ENCODE results near the gene KCTD20.
"Not testable (repeated sequence)": the region's sequence is repeated elsewhere in the genome, so short reads cannot be mapped to it uniquely, and the experiment has no call there.

Gene KCTD20

DNA sequence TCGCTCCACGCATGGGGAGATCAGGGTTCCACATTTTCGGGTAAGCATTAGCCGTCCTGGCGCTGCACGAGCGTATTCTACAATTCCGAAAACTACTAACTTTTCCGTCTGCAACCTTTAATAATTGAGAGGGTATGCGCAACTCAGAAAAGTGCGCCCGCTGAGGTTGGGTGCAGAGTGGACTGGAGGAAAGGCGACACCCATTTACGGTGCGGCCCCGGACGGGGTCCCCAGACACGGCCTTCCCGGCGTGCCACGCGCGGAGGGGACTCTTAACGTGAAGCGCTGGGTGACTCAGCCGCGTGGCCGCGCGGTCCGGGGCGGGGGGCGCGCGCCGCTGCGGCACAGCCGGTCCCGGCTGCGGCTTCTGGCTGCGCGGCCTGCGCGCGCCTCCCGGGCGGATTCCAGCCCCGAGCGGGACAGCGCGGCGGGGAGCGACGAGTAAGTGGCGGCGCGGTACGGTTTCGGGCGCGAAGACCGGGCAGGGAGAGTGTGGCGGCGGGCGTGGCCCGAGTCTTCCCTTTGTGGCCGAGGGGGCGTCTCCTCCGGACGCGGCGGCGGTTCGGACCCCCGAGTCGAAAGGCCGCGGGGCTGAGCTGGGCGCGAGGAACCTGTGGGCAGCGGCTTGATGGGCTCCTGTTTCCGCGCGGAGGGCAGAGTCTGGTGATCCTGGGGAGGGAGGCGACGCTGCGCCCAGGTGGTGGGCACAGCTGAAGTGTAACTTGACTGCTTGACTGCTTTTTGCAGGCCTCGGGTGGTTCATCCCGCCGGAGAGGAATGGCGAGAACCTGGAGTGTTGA, at the start of gene KCTD20, which contains the start of gene PXT1:
Gene KCTD20 (plus strand): TSS at position 330 of the 800 bp plus-strand sequence. CDS start 27,098 bp downstream, outside the sequence.
Gene PXT1 (minus strand): TSS at position 184 of the 800 bp plus-strand sequence. CDS start 16,772 bp downstream, outside the sequence.
- DNase-seq = peak; percentile 87

GRCh38 chr6:36399970-36400369, 42.8 kb upstream of the KCTD20 start:
- DNase-seq = no peak

- no peak for DNase-seq
These were observed 40.3 kb upstream of the KCTD20 start for GRCh38 chr6:36402481-36402880.

- DNase-seq = no peak
These were observed 38.6 kb upstream of the KCTD20 start for GRCh38 chr6:36404164-36404563.

- DNase-seq = not testable (repeated sequence)
These were observed 33.1 kb upstream of the KCTD20 start for GRCh38 chr6:36409718-36410117.

DNA sequence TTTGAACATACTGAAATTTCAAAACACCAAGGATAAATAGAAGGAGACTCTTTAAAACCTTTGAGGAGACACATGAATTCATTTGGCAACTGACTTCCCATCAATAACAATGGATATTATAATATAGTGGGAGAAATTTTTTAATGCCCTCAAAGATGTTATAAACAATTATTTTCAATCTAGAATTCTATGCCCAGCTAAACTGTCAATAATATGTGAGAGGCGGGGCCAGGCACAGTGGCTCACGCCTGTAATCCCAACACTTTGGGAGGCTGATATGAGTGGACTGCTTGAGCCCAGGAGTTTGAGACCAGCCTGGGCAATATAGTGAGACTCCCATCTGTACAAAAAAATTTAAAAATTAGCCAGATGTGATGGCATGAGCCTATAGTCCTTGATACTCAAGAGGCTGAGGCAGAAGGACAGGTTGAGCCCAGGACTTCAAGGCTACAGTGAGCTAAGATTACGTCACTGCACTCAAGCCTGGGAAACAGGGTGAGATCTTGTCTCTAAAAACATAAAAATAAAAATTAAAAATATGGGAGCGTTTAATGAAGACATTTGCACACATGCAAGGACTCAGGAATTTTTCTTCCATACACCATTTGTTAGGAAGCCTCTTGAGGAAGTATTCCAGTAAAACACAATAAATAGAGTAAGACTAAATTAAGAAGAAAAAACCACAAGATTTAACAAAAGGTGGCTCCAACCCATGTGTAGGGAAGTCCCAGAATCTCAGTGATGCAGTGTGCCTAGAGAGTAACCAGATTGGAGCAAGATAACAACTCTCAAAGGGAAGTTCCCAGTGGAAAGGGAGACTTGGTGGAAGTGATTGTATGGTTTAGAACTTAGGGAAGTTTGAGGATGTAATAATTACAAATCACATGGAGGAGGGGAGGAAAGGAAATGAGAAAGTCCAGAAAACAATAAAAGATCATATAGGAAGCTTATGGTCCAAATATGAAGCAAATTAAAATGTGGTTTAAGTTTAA, 29.0 kb upstream of the KCTD20 start:
- peak; percentile 14 for DNase-seq

DNA sequence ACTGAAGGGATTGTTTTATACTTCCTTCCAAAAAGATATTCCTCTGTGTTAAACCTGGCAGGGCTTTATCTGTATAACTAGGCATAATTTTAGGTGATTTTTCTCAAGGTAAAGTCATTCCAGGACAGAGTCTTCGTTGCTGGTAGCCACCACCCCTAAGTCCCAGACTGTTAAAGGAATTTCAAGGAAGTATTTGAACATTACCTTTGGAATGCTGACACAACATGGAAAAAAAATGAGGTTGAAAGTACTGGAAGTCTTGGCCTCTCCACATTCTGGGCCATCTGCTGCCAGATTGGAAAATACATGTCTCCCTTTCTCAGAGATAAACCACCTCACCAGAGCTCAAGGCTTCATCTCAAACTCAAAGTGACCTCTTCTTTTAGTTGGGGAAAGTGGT, 28.3 kb upstream of the KCTD20 start:
- DNase-seq = no peak

GRCh38 chr6:36418558-36418957, 24.2 kb upstream of the KCTD20 start:
- no peak for DNase-seq

- peak; percentile 28 for DNase-seq
These were observed 23.5 kb upstream of the KCTD20 start for GRCh38 chr6:36419310-36419709.

- DNase-seq = no peak
These were observed 20.1 kb upstream of the KCTD20 start for GRCh38 chr6:36422714-36423100.

DNA sequence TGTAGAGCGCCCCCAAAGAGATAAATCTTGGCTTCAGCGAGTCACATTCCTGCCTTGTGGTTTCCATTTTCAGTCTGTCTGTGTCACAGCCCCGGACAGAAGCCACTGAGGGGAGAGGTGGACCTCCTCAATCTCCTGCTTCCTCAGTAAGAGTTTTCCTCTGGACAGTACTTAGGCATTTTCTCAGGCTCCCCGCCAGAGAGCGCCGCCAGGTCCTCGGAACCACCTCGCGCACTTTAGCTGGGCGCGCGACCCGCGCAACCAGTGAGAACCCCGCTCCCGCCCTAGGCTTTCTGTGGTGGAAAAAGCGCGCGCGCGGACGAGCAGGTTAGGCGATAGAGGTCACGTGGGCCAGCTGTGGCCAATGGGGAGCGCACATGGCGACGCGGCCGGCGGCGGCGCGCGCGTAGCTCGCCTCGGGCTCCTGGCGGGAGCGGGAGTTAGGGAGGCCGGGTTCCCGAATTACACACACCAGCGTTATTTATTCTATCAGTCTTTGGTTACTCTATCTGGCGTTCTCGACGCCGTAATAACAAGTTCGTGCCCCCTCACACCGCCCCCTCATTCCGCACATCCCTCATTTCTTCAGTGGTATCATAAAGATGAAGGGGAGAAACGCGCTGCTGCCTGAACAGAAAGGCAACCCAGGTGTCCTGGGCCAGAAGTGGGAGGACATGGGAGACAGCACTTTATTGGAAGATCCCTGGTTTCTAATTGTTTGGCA, 19.5 kb upstream of the KCTD20 start:
- DNase-seq = peak; percentile 99

GRCh38 chr6:36426622-36427021, 16.2 kb upstream of the KCTD20 start:
- no peak for DNase-seq

DNA sequence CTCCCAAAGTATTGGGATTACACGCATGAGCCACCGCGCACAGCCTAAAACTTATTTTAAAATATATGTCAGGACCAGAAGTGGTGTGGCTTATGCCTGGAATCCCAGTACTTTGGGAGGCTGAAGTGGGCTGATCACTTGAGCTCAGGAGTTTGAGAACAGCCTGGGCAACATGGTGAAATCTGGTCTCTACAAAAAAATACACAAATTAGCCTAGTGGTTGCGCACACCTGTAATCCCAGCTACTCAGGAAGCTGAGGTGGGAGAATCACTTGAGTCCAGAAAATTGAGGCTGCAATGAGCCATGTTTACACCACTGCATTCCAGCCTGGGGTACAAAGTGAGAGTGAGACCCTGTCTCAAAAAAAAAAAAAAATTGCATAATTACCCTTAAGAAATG, 13.9 kb upstream of the KCTD20 start:
- no peak for DNase-seq

- DNase-seq = no peak
These were observed 12.4 kb upstream of the KCTD20 start for GRCh38 chr6:36430351-36430750.

GRCh38 chr6:36431197-36431596, 11.6 kb upstream of the KCTD20 start:
- no peak for DNase-seq

GRCh38 chr6:36432151-36432671, 10.6 kb upstream of the KCTD20 start:
- DNase-seq = no peak

DNA sequence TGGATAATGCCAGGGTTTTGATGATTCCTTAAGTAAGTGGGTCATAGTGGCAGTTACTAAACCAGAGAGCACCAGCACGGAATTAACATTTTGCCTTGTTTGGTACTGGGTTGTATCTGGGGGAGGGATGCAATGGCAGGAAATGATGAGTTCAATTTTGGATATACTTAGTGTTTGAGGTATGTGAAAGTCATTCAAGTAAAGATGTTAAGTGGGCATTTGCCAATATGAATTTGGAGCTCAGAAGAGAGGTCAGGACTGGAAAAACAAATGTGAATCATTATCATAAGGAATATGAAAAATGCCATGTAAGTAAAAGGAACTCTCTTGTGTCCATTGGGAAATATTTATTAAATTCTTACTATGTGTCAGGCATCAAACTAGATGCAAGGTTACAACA, 6.3 kb upstream of the KCTD20 start:
- DNase-seq = no peak

DNA sequence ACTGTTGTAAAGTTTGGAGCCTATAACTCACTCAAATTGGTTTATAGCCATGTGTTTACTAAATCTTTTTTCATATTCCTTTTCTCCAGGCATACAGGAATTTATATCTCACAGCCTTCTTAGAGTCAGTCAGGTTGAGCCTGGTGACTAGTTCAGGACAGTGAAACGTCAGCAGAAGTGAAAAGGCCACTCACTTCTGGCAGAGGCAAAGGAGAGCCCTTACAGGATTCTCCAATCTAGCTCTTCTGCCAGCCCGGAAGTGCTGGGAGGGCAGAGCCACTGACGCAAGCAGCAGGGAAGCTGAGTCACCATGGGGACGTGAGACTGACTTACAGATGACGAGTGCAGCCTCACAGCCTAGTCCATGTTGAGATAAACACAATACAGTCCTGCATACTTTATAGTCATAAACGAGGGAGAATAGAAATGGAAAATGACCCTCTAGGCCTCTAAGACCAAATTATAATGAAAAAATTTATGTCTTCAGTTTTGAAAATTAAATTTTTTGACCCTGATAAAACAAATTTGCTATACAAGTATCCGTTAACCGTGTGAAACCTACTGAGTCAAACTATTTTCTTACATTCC, 1.4 kb upstream of the KCTD20 start:
- DNase-seq = peak; percentile 98

DNA sequence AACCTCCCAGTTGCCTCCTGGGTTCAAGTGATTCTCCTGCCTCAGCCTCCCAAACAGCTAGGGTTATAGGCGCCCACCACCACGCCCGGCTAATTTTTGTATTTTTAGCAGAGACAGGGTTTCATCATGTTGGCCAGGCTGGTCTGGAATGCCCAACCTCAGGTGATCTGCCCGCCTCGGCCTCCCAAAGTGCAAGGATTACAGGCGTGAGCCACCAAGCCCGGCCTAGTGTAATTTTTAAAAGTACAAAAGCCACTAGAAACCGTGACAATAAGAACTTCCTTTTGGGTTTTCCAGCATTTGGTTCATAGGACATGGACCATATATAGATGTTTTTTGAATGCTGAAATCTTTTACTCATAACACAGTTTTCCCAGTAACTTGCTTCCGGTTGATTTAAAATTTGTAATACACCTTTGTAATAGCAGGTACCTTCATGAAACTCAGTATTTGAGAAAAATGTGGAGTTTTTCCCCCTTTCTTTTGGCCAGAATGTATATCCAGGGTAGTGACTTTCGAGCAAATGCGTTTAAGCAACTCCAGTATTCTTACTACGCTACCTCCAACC, 613 bp upstream of the KCTD20 start:
- DNase-seq = peak; percentile 72

DNA sequence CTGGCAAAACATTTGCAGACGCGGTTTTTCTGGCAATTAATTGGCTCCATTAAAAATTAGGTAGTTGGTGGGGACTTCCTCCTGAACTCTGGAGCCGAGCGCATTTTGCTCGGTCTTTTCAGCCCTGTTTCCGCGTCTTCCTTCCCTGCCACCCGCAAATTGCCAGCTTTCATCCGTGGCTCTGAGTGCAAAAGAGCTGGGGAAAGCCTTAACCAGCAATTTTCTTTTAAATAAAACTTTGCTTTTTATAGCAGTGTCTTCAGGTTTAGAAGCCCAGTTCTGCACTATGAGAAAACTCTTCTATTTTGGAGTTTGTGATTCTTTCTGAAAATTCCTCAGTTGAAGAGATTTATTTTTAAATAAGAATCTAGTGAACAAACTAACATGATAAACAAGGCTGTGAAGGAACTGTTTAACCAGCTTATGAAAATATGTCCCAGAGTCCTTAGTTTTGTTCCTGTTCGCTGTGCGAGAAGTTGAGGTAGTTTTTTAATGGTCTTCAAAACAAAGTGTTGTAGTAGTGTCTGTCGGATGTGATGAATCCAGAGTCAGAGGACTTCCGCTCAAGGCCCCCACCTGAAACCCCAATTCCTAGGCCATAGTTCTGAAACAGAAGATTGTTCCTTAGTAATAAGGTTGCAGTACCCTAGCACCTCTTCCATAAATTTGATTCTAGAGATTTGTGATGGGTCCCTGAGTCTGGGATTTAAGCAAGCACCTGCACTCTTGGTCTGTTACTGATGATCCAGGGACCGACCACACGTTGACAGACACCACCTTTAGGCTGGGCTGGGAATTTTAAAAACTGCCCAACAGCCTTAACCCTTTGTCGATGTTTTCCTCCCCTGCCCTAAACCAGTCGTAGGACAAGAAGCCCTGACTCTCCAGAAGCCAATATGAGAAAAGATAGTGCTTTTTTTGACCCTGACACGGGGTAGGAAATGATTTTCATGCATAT, 950 bp downstream of the KCTD20 start:
- DNase-seq = peak; percentile 31

- DNase-seq = no peak
These were observed 1.7 kb downstream of the KCTD20 start for GRCh38 chr6:36444470-36444869.
